OCI-LY1 (cell line): ENCODE results near the gene ACTR3.

Experiments
- H2AFZ ChIP-seq: fragments of 200-600 bp; sonication (generic), shearing (Covaris generic); 2 replicates; pipeline ENCODE4 v1.6.0; 2014; ENCODE audit warnings: antibody characterized with exemption, mild to moderate bottlenecking, low read length
- H3F3A ChIP-seq: fragments of 200-600 bp; sonication (generic), shearing (Covaris generic); 2 replicates; pipeline ENCODE4 v1.6.0; 2014; ENCODE audit warnings: mild to moderate bottlenecking, antibody characterized with exemption, low read length, moderate library complexity; ENCODE audit not compliant: insufficient read depth
- H3K27ac ChIP-seq: fragments of 200-600 bp; sonication (generic); 2 replicates; pipeline ENCODE4 v1.5.1; 2014; ENCODE audit warnings: low read length, mixed run types, mild to moderate bottlenecking, low read depth; ENCODE audit not compliant: poor library complexity, severe bottlenecking
- H3K27me3 ChIP-seq: fragments of 200-600 bp; sonication (generic); 2 replicates; pipeline ENCODE4 v1.6.0; 2014; ENCODE audit warnings: antibody characterized with exemption, mild to moderate bottlenecking, low read length, moderate library complexity; ENCODE audit not compliant: insufficient read depth
- H3K36me3 ChIP-seq: fragments of 200-600 bp; sonication (generic); 2 replicates; pipeline ENCODE4 v1.6.1; 2014; ENCODE audit warnings: mild to moderate bottlenecking, antibody characterized with exemption, low read length, moderate library complexity, mixed read lengths; ENCODE audit not compliant: insufficient read depth
- H3K4me1 ChIP-seq: fragments of 200-600 bp; sonication (generic); 2 replicates; pipeline ENCODE4 v1.5.1; 2014; ENCODE audit warnings: mild to moderate bottlenecking, low read length, moderate library complexity; ENCODE audit not compliant: insufficient read depth, severe bottlenecking
- H3K4me2 ChIP-seq: fragments of 200-600 bp; sonication (generic), shearing (Covaris generic); 2 replicates; pipeline ENCODE4 v1.6.1; 2014; ENCODE audit warnings: low read length
- H3K4me3 ChIP-seq: fragments of 200-600 bp; sonication (generic); 2 replicates; pipeline ENCODE4 v1.5.1; 2014; ENCODE audit warnings: low read length, low read depth, mild to moderate bottlenecking, mixed read lengths; ENCODE audit not compliant: poor library complexity, severe bottlenecking
- H3K79me2 ChIP-seq: fragments of 200-600 bp; shearing (Covaris generic); 2 replicates; pipeline ENCODE4 v1.6.1; 2016; ENCODE audit warnings: mixed run types, low read length, mixed read lengths; ENCODE audit not compliant: insufficient read depth
- H3K9ac ChIP-seq: fragments of 200-600 bp; sonication (generic), shearing (Covaris generic); 2 replicates; pipeline ENCODE4 v1.6.1; 2014; ENCODE audit warnings: mild to moderate bottlenecking, low read length, mixed read lengths
- H3K9me2 ChIP-seq: fragments of 200-600 bp; sonication (generic), shearing (Covaris generic); 2 replicates; pipeline ENCODE4 v1.6.1; 2014; ENCODE audit warnings: low read depth, mild to moderate bottlenecking, low read length, mixed read lengths
- H3K9me3 ChIP-seq: fragments of 200-600 bp; shearing (Covaris generic); 2 replicates; pipeline ENCODE4 v1.6.1; 2014; ENCODE audit warnings: low read length, mixed read lengths
- H4K20me1 ChIP-seq: fragments of 200-600 bp; sonication (generic), shearing (Covaris generic); 2 replicates; pipeline ENCODE4 v1.6.0; 2016; ENCODE audit warnings: mild to moderate bottlenecking, low read length; ENCODE audit not compliant: insufficient read depth
- EZH2 ChIP-seq: fragments of 200-600 bp; sonication (generic), shearing (Covaris generic); IDR thresholded peaks from 2 replicates; pipeline ENCODE4 v1.8.0; 2017; ENCODE audit warnings: borderline replicate concordance, mixed run types, mild to moderate bottlenecking, antibody characterized with exemption, low read length, moderate library complexity, mixed read lengths
- TF ChIP-seq, protein P1 (sequence below): fragments of 200-600 bp; sonication (generic), shearing (Covaris generic); IDR thresholded peaks from 2 replicates; pipeline ENCODE4 v1.5.1; 2017; ENCODE audit warnings: mild to moderate bottlenecking, antibody characterized with exemption, low read length, moderate library complexity, mixed read lengths

ACTR3 gene

DNA sequence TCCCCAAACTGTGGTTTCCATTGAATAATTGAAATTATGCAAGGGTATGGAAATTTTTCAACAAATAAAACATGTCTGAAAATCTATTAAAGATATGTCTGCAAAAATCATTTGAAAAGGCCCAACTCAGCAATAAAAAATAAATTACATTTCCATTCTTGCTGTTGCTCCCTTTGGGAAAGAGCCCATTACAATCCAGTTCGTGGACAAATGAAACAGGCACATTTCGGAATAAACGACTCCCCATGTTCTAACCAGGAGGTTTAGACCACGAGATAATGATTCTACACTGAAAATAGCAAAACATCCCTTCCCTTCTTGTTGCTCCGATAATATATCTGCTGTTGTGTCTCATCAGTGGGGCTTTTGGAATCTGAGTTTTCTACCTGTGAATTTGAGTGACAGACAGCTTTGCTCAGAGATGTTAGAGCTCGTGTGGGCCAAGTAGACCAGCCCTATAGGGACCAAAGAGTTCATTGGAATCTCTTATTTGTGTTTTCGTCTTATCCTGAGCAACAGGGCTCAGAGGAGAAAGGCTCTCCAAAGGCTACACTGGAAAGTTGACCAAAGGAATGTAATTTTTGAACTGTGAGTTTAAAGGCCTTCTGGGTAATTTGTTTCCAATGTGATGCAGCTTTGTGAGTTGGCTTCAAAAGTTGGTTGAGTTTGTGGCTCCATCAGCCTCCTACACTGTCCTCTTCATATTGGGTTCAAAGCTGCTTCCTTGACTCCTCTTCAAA lies 119.5 kb downstream of the ACTR3 start:
- Histone ChIP-seq H3K79me2 (no peaks in the 10 kb centered on the region), H3K27me3 (peaks cover 12% of the 10 kb centered on the region; the same call in 1 of the 2 replicates), H3K9me2 (no peaks in the 10 kb centered on the region), H3K27ac (no peak overlapping the region), H3K9me3 (no peaks in the 10 kb centered on the region), H3F3A (no peaks in the 10 kb centered on the region), H3K4me1 (no peaks in the 10 kb centered on the region), H3K9ac (no peak overlapping the region), H3K4me2 (no peak overlapping the region), H3K36me3 (no peaks in the 10 kb centered on the region), H4K20me1 (no peaks in the 10 kb centered on the region), H2AFZ (no peak overlapping the region), H3K4me3 (no peak overlapping the region)
- no peak for TF ChIP-seq EZH2
- TF ChIP-seq, protein P1, sequence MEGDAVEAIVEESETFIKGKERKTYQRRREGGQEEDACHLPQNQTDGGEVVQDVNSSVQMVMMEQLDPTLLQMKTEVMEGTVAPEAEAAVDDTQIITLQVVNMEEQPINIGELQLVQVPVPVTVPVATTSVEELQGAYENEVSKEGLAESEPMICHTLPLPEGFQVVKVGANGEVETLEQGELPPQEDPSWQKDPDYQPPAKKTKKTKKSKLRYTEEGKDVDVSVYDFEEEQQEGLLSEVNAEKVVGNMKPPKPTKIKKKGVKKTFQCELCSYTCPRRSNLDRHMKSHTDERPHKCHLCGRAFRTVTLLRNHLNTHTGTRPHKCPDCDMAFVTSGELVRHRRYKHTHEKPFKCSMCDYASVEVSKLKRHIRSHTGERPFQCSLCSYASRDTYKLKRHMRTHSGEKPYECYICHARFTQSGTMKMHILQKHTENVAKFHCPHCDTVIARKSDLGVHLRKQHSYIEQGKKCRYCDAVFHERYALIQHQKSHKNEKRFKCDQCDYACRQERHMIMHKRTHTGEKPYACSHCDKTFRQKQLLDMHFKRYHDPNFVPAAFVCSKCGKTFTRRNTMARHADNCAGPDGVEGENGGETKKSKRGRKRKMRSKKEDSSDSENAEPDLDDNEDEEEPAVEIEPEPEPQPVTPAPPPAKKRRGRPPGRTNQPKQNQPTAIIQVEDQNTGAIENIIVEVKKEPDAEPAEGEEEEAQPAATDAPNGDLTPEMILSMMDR, result no peak

DNA sequence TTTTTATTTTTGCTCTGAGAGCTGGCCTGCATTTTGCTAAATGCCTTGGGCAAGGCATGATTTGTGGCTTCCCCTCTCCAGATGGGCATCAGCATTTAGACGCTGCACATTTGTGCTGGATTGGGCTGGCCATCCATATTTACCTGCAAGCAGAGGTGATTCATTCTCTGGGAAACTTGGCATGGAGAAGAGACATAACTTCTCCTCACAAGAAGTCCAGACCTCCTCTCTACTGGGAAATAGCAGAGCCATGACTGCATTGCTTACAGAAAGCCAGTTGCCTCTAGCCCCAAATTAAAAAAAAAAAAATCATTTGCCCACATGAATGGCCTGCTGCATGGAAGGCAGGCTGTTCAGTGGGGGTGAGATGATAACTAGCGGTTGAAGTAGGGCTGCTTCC lies 120.1 kb downstream of the ACTR3 start:
- H3K36me3 ChIP-seq, result no peaks in the 10 kb centered on the region
- no peaks in the 10 kb centered on the region for H3K4me1 ChIP-seq
- H3K27me3 ChIP-seq, result peaks cover 9% of the 10 kb centered on the region; the same call in 1 of the 2 replicates
- no peaks in the 10 kb centered on the region for H3K9me2 ChIP-seq
- no peak overlapping the region for H3K4me3 ChIP-seq
- no peaks in the 10 kb centered on the region for H3K9me3 ChIP-seq
- no peak overlapping the region for H2AFZ ChIP-seq
- no peaks in the 10 kb centered on the region for H3K79me2 ChIP-seq
- H3K4me2 ChIP-seq, result no peak overlapping the region
- no peaks in the 10 kb centered on the region for H4K20me1 ChIP-seq
- H3K27ac ChIP-seq, result no peak overlapping the region
- no peaks in the 10 kb centered on the region for H3F3A ChIP-seq
- TF ChIP-seq, protein P1, result no peak
- no peak for TF ChIP-seq EZH2
- H3K9ac ChIP-seq, result no peak overlapping the region

GRCh38 chr2:114011713-114012112 lies 121.8 kb downstream of the ACTR3 start:
- Histone ChIP-seq H3K9ac (no peak overlapping the region), H4K20me1 (no peaks in the 10 kb centered on the region), H3K27me3 (0 out of 2 replicates have a peak, but pooled peaks cover 5% of the 10 kb centered on the region), H3K79me2 (no peaks in the 10 kb centered on the region), H3K9me2 (no peaks in the 10 kb centered on the region), H3K36me3 (no peaks in the 10 kb centered on the region), H3K27ac (no peak overlapping the region), H3K4me3 (no peak overlapping the region), H2AFZ (no peak overlapping the region), H3K4me1 (no peaks in the 10 kb centered on the region), H3K4me2 (no peak overlapping the region), H3K9me3 (no peaks in the 10 kb centered on the region), H3F3A (no peaks in the 10 kb centered on the region)
- no peak for TF ChIP-seq EZH2
- TF ChIP-seq, protein P1, result no peak
